GM19193 (cell line): Measurements from ENCODE around the gene TAL1.

ENCODE experiments used
- POLR2A ChIP-seq: IDR thresholded peaks from 4 replicates; pipeline ENCODE4 v1.6.1; 2011; ENCODE audit not compliant: insufficient read depth, insufficient read length; ENCODE audit errors: extremely low read depth

The TAL1 gene

DNA sequence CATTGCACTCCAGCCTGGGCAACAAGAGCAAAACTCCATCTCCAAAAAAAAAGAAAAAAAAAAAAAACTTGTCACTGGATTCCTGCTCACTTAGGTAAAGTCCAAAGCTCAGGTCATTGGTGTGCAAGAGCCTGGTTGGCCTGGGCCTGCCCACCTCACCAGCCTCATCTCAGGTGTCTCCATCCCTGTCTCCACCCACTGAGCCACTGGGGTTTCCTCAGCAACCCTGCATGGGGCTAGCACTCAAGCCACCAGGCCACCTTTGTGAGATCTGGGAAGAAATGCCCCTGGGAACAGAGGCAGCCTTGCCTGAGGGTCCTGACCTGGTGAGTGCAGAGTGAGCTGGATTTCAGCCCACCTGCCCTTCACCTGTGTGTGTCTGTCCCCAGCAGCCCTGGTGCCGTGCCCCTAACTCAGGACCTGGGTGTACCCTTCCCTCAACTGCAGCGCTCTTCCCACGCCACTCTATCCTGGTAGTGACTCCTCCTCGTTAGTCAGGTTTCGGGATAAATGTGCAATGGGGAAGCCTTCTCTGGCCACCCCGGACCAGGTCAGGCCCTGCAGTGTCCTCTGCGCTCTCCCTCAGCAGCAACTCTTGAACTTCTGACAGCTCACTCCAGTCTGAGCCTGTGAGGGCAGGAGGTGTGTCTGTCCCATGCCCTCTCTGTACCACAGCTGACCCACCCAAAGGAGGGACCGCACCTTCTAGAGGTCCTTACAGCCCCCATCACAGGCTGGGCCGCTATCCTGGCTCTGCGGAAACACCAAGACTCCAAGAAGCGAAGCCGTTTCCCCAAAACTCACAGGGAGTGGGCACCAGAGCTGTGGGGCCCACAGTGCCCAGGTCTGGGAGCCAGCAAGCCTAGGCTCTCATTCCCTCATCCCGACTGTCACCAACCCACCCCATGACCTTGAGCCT is 45.5 kb downstream of the TAL1 start:
- no peak for TF ChIP-seq POLR2A

DNA sequence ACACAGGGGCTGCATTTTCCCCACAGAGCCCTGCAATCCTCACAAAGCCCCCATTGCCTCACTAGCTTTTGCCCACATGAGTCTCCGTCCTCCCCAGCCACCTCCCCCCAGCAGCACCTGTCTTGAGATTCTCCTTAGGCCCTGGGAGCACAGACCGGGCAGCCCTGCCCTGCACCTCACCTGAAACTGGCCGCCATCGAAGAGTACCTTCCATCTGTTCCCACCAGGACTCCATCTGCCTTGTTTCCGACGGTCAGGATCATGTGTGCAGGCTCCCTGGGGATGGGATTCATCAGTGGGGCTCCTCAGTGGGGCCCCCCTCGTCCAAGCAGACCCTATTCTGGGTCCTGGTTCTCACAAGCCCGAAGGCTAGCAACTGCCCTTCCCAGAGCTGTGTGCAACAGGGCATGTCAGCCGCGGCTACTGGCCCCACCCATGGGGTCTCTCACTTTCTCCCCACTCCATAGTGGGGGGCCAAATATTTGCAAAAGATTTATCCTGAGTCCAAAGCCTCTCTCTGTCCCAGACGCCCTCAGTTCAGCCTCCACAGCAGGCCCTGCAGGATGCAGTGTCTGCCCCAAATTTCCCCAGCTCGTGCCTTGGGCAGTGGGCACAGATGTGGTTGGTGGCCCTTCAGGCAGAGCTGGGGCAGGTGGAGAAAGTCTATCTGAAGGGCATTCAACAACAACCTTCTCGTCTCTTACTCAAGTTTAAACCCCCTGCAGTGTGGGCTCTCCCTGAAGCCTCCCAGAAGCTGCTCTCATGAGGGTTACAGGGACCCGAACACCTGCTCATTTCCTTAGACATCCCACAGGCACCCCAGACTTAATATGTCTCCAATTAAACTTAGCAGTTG is 47.0 kb downstream of the TAL1 start:
- no peak for TF ChIP-seq POLR2A

DNA sequence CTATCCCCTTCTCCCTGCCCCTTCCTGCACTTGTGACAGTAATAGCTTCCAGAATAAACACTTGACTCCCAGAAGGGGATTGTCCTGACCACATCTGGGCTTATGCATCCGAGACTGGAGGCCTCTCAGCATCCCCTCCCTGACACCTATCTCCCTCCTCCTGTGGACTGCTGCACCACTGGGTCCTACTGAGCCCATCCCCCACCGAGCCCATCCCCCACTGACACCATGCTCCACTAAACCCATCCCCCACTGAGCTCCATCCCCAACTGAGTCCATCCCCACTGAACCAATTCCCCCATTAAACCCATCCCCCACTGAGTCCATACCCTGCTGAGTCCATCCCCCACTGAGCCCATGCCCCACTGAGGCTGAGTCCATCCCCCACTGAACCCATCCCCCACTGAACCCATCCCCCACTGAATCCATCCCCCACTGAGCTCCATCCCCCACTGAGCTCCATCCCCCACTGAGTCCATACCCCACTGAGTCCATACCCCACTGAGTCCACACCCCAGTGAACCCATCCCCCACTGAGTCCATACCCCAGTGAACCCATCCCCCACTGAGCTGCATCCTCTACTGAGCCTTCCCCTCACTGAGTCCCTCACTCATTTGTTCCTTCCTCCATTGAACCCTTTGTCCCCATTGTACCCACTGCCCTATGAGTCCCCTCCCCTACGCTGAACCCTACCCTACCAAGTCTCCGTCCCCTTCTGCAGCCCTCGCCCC is 47.8 kb downstream of the TAL1 start:
- TF ChIP-seq POLR2A = no peak

DNA sequence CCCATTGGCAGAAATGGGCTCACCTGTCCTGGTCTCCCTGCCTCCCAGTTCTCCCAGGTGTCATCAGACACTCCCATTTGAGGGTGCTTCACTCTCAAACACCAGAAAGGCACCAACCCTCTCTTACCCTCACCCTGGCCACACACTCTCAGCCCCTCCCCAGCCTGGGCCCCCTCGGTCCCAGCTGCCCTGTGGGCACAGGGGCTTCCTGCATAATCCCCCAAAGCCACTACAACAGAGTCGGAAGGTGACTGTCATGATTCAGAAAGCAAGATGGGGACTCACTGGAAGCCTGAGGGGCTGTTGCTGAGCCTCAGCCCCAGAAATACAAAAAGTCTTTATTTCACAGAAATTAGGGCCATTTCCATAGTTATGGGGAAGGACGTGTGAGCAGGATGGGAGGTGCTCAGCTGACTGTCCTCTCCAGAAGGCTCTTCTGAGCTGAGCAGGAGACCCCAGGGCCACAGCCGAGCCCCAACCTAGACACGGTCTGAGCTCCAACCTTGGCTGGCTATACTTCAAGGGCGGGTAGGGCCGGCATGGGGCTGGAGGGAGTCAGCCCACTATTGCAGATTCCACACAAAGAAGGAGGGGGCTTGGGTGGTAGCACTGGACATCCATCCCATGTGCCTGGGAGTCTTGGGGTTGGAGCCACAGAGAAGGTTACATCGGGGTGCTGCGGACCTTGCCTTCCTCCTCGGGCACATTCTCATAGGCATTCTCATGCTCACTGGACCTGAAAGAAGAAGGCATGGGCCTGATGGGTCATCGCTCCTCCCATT is 48.5 kb downstream of the TAL1 start:
- TF ChIP-seq POLR2A = no peak

DNA sequence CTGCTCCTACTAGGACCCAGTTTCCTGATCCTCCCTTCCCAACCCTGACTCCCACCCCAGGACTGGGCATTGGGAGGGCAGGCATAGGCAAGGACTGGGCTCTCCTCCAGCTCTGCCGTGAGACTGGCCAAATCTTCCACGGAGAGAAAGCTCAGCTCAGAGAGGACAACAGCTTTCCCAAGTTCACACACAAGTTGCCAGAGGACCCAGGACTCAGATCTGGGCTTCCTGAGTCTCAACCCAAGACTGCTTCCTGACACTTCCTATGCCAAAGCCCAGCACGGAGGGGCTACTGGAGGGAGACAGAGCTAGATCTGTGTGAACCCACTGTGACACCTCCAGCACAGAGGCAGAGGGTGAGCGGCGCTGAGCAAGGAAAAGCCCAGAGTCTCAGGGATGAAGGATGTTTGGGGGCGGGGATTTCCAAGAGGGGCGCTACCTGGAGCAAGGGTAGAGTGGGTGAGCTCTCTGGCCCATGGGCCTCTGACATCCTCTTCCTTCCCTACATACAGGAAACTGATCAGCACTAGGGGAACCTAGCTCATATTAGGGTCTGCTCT is 49.3 kb downstream of the TAL1 start:
- no peak for TF ChIP-seq POLR2A

DNA sequence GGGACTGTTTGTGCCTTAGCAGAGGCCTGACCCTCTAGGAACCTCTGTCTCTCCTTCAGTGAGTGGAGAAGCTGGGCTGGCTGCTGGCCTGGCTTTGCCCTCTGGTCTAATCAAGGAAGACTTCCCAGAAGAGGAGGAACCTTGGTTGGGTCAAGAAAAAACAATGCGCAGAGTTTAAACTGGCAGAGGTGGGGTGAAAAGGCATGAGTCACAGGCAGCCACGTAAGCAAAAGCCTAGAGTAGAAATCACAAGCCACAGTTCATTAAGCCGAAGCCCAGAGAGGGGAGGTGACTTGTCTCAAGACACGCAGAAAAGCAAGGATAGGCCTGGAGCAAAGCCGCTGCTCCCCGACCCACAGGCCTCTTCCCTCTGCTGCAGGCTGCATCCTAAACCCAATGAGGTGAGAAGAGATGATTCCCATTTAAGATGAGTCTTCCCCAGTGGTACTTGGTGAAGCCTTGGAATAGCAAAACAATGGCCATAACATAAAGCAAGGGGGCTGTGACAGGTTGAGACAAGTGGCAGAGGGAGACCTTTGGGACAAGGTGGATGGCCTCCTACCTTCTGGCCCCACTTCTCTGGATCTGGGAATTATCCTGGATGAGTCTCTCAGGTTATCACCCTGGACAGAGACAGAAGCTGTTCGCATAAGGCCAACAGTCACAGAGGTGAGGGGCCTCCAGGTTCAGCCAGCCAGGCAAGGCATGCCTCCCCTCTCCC is 49.9 kb downstream of the TAL1 start:
- no peak for TF ChIP-seq POLR2A

DNA sequence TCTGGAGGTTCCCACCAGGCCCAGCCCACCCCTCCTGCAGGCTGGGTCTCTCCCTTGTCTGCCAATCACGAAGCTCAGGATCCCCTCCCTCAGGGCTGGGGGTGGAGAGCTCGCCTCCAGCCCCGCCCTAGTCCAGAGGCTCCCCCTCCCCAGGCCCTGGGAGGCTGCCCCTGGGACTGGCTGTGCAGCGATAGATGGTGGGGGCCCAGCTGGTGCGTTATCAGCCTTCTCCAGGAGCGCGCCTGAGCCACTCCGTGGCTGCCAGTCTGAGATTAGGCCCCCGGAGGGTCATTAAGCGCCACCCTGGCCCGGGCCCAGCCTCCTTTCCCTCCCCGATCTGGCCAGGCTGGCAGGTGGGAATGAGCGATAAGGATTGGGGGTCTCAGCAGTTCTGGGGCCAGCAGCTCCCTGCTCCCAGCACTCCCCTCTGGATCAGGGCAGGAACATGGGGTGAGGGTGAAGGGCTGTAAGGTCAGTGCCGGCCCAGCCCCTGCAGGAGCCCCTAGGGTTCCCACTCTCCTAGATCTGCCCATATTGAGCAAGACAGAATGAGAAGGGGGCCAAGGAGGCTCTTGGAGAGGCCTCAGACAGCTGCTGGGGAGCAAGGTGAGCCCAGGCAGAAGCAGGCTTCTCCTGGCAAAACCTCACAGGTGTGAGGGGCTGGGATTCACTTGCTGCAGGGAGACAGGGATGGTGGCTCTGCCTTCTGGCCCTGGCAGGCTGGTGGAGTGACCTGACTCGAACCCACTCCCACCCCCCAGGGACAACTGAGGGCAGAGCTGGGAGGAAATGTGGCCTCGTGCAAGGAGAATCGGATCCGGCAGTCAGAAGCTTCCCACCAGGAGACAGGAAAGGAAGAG is 50.7 kb downstream of the TAL1 start:
- TF ChIP-seq POLR2A = no peak

DNA sequence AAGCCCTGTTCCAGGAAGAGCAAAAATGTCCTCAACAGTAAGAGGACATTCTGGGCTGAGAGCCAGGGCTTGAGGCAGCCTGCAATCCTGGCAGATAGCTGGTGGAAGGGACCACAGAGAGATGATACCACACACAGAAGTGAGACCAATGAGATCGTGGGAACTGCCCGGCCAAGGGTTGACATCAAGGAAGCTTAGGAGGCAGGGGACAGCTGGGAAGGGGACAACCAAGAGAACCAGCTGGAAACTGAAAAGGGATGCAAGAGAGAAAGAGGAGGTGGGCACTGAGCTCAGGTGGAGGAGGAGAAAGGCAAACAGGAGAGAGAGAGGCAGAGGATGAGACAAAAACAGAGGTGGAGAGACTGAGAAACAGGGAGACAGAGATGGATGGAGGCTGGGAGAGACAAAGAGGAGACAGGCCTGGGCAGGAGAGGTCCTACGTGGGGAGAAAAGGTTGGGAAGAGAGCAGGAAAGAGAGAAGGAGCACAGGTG is 51.4 kb downstream of the TAL1 start:
- no peak for TF ChIP-seq POLR2A

DNA sequence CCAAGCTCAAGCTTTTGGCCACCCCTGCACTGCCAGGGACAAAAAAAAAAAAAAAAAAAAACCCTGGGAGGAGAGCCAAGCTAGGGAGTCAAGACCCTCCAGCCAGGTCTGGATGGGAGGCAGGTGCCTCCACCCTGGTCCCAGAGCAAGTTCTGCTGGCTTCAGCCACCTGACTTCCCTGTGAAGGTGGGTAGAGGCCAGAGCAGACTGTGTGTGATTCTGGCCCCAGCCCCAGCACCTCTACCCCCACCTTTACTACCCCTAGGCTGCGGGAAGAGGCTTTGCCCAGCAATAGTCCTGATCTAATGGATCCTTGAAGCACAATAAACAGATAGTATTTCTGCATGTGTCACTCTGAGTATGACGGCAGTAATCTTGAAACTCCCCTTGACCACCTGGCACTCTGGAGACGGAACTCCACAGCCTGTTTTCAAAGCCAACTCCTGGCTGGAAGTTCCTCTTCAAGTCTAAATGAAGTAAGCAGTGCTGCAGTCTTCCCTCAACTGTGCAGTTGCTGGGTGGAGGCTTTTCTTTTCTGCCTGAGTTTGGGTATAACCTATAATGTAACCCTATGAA is 51.9 kb downstream of the TAL1 start:
- TF ChIP-seq POLR2A = no peak

DNA sequence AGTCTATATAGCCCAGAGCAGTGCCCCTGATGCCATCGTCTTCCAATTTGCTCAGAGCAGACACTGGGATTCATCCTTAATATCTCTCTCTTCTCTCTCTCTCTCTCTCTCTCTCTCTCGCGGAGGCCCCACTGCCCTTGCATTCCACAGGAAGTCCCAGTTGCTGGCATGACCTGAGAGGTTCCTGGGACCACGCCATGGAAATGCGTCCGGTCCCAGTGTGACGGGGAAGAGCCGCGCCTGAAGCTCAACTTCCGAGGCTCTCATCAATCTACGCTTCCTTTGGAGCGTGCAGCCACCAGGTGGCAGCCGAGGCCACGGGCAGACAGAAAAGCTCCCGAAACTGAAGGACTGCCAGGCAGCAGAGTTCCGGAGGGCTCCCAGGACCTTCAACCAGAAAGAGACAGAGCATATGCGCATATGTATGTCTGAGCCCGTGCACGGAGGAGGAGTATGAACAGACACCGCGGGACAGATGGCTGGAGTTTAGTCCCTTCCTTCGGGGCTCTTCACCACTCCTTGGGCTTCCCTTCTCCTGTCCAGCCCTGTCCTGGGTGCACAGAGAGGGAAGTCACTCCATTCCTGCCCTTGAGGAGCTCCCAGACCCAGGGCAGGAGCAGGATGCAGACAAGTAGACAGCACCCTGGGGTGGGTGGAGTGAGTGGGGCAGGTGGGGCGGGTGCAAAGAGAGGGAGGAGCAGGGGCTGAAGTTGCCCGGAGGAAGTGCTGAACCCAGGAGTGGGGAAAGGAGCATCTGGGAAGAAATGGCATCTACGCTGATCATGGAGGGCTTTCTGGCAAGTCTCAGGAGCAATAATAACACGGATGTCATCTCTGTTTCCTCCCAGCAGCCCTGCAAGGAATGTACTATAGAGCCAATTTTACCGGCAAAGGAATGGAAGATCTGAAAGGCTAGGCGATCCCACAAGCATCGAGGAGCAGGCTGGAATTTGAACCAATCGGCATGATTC is 52.7 kb downstream of the TAL1 start:
- TF ChIP-seq POLR2A = no peak

DNA sequence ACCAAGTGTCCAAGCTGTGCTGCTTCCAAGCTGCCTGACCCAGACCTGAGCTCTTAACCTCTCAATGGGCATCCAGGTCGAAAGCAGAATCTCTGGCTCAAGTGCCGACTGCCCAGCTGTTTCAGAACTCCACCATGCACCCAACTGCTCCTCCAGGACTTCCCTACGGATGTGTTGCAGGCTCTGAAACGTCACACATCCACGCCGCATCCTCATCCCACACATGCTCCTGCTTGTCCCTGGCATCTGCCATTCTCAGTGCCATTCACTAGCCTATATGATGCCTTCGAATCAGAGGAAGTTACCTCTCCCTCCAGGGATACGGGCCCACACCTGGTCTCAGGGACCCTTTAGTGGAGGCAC is 53.4 kb downstream of the TAL1 start:
- no peak for TF ChIP-seq POLR2A
